ENCODE measurements around the gene RNF212.
A peak's percentile ranks its signal among the peaks of the same experiment; 100 is the strongest.
"Not testable (repeated sequence)": the region's sequence is repeated elsewhere in the genome, so short reads cannot be mapped to it uniquely, and the experiment has no call there.

RNF212 gene

DNA sequence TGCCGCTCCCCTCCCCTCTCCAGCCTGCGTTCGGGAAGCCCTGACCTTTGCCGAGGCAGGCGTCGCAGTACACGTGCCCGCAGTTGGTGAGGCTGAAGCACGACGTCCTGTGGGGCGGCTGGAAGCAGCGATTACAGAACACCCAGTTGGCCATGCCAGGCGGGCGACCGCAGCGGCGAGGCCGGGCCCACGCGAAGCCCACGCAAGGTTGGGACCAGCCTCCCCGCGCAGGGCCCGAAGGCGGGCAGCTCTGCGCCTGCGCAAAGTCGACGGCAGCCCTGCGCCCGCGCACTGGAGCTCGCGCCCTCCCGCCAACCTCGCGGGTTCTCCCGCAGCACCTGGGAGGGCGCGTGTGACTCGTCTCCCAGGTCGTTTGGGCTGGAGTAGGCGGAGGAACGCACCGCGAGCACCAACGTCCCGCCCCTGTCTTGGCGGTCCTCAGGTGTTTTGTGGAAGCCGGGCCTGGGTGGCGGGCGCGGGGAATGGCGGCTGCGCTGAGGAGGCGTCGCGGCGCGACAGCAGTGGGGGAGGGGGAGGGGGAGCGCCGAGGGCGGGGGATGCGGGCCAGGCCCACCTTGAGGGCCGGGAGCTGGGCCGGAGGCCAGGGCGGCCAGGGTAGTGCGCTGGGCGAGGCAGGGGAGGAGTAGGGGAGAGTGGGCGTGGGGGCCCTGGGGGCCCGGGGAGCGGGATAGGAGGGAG, at the start of gene RNF212:
TSS of gene RNF212 (minus strand) at position 254 of the 699 bp plus-strand sequence. CDS start at position 154, 100 bp downstream.
- DNase-seq = no peak

GRCh38 chr4:1160351-1160750, 47.0 kb upstream of the RNF212 start:
- no peak for DNase-seq

DNA sequence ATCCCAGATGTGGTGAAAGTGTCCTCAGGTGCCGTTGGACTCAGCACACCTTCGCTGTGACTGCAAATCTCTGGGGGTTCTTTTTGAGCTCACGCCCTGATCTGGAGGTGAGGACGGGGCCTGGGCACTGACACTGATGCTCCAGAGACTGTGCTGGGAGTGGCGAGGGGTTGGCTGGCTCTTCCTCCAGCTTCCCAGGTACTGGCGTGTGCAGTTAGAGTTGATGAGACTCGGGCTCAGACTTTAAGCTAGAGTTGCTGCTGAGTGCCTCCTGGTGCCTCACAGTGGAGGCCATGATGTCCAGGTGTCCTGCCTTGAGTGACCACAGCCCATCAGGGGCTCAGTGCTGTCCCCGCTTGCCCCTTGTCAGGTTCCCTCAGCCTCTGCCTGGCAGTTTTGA, 42.7 kb upstream of the RNF212 start:
- no peak for DNase-seq

DNA sequence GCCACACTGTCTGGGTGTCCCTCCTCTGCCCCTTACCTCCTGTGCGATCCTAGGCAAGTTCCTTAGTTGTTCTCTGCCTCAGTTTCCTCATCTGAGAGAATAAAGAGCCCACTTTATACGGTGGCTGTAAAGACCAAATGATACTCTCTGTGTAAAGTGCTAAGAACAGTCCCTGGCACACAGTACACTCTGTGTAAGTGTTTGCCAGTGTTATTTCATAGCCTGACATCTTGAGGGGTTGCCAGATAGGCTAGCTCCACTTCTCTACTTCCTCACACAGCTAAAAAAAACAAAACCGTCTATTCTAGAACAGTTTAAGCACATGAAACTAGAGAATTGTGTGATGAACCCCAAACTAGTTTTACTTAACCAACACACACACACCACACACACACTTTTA, 42.0 kb upstream of the RNF212 start:
- no peak for DNase-seq

DNA sequence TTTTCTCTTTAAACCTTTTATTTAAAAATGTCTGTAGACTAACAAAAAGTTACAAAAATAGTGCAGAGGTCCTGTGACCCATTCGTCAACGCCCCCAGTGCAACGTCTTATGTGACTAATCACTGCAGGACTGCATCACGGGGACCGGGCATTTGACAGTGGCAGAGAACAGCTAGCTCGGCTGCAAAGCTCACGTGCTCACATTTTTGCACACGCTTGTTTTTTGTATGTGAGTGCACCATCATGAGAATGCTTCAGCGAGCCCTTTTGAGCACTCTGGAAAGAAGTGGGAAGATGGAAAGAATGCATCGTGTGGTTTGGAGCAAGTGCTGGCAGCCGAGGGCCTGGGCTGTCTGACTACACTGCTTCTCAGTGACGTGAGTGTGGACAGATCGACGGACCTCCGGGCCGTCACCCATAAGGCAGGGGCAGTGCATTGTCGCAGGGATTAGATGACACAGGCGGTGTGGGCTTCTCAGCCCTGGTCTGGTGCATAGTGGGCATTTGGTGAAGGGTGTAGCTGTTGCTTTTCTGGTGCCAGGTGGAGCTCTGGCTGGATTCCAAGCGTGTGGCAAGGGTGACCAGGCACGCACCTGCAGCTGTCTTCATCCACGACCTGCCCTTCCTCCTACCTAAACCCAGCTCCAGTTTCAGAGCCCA, 41.3 kb upstream of the RNF212 start:
- no peak for DNase-seq

GRCh38 chr4:1154126-1154522, 40.8 kb upstream of the RNF212 start:
- no peak for DNase-seq

DNA sequence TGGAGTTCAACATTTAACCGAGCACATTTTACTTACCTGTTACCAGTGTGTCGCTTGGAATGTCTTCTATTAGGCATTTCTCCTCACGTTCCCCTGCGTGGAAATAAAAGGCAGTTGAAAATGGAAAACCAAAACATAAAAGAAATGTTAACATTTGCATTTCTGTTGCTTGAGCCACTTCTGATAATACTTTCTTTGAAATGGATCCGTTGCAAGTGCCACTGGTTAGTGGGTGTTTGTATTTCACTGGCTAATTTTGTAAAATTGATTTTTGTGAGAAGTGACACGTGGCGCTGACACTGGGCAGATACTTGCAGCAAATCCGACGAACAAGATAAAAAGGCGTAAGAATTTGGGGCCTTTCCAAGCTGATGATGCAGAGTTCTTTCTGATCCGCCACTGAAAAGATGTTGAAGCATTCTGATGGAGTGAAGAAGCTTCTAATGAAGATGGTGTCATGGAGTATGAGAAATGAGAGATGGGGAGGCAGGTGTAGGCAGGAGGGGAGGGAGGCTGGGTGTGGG, 40.3 kb upstream of the RNF212 start:
- no peak for DNase-seq

GRCh38 chr4:1152290-1152689, 38.9 kb upstream of the RNF212 start:
- DNase-seq = no peak

GRCh38 chr4:1151541-1151940, 38.2 kb upstream of the RNF212 start:
- no peak for DNase-seq

DNA sequence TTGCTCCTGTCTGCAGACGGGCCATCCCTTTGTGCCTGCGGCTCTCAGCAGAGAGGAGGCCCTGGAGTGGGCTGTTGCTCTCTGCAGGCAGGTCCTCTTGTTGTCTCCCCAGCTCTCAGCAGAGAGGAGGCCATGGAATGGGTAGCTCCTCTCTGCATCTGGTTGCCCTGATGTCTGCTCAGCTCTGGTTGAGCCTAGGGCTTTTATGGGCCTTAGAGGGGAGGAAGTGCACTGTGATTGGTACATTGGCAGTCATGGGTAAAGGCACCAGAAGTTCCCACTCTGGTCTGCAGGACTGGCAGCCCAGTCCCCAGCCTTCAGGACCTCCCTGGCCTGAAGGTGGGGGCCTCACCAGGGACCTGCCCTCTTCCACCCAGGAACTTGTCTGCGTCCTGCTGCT, 37.5 kb upstream of the RNF212 start:
- DNase-seq = no peak

DNA sequence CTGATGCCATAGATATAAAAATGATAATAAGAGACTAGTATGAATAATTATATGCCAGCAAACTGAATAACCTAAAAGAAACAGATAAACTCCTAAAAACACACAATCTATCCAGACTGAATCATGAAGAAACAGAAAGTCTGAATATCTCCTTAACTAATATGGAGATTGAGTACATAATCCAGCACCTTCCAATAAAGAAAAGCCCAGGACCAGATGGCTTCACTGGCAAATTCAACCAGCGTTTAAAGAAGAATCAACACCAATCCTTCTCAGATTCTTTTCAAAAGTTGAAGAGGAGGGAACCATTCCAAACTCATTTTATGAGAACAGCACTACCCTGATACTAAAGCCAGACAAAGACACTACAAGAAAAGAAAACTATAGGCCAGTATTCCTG, 26.5 kb upstream of the RNF212 start:
- DNase-seq = no peak

DNA sequence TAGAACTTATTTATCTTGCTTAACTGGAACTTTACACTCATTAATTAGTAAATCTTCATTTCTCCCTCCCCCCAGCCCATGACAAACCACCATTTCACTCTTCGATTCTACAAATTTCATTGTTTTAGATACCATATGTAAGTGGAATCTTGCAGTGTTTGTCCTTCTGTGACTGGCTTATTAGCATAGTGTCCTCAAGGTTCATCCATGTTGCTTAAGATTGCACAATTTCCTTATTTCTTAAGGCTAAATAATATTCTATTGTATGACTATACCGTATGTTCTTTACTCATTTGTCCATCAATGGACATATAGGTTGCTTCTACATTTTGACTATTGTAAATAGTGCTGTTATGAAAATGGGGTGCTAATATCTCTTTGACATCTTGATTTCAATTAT, 24.5 kb upstream of the RNF212 start:
- DNase-seq = no peak

- no peak for DNase-seq
Measured at GRCh38 chr4:1137063-1137776, 23.9 kb upstream of the RNF212 start.

- DNase-seq = no peak
Measured at GRCh38 chr4:1136048-1136447, 22.7 kb upstream of the RNF212 start.

GRCh38 chr4:1133033-1133432, 19.7 kb upstream of the RNF212 start:
- DNase-seq = no peak

DNA sequence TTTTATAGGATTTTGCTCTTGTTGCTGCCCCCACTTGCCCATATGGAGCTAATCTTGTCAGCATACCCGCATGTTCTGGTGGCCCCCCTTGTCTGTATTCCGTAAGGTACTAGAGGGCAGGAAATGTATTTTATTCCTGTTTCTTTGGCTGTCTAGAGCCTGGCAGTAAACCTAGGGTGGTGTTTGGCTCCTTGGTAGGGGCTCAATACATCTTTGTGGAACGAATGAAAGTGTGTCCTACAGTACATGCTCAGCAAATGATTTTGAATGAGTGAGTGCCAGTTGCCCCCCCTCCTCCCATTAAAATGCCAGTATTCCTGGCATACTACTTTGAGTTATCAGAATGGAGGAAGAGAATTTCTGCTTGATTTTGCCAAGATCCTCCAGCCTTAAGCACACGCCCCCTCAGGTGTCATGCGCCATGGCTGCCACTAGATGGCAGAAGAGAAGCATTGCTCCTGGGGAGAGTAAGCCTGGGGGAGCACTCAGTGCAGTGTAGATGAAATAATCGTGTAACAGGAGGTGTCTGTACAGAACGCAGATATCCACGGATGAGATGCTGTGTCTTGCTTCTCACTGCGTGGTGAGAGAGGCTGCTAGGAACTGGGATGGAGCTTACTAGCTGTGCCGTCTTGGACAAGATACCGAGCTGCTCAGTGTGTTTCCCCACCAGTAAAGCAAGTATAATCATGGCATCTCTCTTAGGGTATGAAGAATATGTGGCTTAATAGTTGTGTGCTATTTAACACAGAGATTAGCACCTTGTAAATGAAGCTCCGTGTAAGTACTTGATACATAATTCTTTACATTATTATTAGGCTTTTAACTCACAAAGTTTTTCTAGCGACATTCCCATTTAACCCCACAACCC, 17.2 kb upstream of the RNF212 start:
- DNase-seq = peak; percentile 27 to 65

DNA sequence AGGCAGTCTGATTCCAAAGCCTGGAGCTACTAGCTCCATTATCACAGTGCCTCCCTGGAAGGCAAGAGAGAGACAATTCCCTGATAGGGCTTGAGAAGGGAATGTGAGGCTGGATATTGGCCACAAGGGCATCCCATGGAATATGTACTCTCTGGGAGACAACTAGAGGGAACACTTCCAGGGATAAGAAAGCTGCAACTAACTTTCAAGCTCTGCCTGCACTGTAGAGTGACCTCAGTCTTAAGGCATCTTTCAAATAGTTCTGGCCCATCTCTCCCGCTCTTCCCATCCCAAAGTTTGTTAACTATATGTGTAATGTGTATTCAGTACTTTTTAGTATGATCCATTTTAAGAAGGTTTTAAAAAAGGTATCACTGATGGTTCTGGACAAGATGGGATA, 13.1 kb upstream of the RNF212 start:
- no peak for DNase-seq

GRCh38 chr4:1125466-1125865, 12.1 kb upstream of the RNF212 start:
- not testable (repeated sequence) for DNase-seq

GRCh38 chr4:1124818-1125217, 11.5 kb upstream of the RNF212 start:
- DNase-seq = no peak

- no peak for DNase-seq
Measured at GRCh38 chr4:1122505-1122904, 9.1 kb upstream of the RNF212 start.

DNA sequence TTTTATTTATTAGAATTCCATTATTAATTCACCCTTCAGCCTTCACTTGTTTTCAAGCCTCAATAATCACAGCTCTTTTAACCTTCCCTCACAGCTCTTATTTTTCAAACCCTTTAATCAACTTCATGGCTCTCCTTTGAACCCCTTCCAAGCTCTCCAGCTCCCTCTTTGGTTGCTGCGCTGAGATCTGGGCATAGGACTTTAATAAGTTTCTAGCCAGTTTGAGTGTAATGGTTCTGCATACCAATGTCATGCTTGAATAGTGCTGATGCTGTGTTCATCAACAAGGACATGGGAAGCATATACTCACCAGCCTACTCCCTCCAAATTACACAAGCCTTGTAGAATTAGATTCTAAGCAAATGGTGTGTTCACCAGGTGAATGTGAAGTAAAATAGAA, 3.5 kb upstream of the RNF212 start:
- no peak for DNase-seq

GRCh38 chr4:1115528-1116293, 2.3 kb upstream of the RNF212 start:
- no peak for DNase-seq
